ENCODE results near the gene GALNT2.

Gene GALNT2

GRCh38 chr1:230077011-230077410, 10.0 kb downstream of the GALNT2 start:
- Histone ChIP-seq H3K27me3 (ENCODE audit: insufficient read depth, low read length, poor library complexity) (no peaks in the 10 kb centered on the region), H3K9ac (ENCODE audit: low read depth, low read length) (peak overlapping the region; percentile 47; the same call in 1 of the 2 replicates), H3K4me1 (ENCODE audit: insufficient read depth, low read length) (peaks cover 95% of the 10 kb centered on the region), H2AFZ (ENCODE audit: low read depth, low read length) (no peak overlapping the region), H3K4me2 (ENCODE audit: insufficient read depth, low read length) (peak overlapping the region; percentile 84), H3K4me3 (ENCODE audit: low read depth in 1 of 2, low read length in 2 of 2) (0 out of 4 replicates have a peak overlapping the region, but pooled peaks of 1 of the 2 experiments have one; percentile 19), H3K79me2 (ENCODE audit: insufficient read depth, low read length) (peaks cover 100% of the 10 kb centered on the region), H3K36me3 (ENCODE audit: insufficient read depth, low read length) (peaks cover 80% of the 10 kb centered on the region), H4K20me1 (ENCODE audit: insufficient read depth, low read length) (peaks cover 92% of the 10 kb centered on the region), H3K27ac (ENCODE audit: low read length) (peak overlapping the region; percentile 92), H3K9me3 (ENCODE audit: insufficient read depth, low read length, severe bottlenecking) (no peaks in the 10 kb centered on the region)
- no peak for DNase-seq
- no peak for ATAC-seq (ENCODE audit: insufficient read depth, low read depth)
- TF ChIP-seq EZH2 (IDR thresholded peaks at IDR 0.05; ENCODE audit: borderline replicate concordance, low read depth, low read length, severe bottlenecking): no peak
- TF ChIP-seq, protein P1, sequence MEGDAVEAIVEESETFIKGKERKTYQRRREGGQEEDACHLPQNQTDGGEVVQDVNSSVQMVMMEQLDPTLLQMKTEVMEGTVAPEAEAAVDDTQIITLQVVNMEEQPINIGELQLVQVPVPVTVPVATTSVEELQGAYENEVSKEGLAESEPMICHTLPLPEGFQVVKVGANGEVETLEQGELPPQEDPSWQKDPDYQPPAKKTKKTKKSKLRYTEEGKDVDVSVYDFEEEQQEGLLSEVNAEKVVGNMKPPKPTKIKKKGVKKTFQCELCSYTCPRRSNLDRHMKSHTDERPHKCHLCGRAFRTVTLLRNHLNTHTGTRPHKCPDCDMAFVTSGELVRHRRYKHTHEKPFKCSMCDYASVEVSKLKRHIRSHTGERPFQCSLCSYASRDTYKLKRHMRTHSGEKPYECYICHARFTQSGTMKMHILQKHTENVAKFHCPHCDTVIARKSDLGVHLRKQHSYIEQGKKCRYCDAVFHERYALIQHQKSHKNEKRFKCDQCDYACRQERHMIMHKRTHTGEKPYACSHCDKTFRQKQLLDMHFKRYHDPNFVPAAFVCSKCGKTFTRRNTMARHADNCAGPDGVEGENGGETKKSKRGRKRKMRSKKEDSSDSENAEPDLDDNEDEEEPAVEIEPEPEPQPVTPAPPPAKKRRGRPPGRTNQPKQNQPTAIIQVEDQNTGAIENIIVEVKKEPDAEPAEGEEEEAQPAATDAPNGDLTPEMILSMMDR (IDR thresholded peaks at IDR 0.05; ENCODE audit: borderline replicate concordance, extremely low read depth, low read length, poor library complexity, severe bottlenecking): no peak

DNA sequence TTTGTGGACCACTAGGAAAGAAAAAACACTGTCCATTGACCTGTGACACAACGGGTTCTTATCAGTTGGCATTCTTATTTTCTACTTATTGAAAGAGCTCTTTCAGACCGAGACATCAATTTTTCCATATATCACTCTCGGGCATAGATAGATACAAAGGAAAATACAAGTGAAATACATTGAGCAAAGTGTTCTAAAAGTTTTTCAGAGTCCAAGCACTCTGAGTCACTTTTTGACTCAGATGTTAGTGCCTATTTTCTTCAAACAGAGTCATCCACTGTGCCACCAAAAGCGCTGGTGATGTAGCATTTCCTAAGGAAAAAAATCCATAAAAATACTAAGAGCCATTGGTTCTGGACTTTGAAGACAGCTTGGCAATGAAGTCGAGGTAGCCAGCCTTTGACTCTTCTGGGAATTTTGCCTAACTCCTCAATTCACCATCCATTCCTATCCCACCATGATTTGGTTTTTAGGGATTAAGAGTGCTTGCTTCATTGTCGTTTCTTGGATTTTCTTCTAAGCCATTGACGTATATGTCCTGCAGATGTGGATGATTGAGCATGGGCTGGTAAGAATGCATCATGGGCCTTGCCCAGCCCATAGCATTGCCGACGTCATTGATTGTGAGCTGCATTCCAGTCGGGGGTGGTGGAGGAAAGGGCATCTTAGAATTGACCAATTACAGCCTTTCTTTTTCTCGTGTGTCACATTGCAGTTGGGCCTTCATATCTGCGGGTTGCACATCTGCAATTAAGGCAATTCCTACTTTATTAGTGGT, 10.6 kb downstream of the GALNT2 start:
- peaks cover 83% of the 10 kb centered on the region for H3K36me3 ChIP-seq (ENCODE audit: insufficient read depth, low read length)
- DNase-seq: no peak
- peaks cover 100% of the 10 kb centered on the region for H3K79me2 ChIP-seq (ENCODE audit: insufficient read depth, low read length)
- no peak for TF ChIP-seq EZH2 (IDR thresholded peaks at IDR 0.05; ENCODE audit: borderline replicate concordance, low read depth, low read length, severe bottlenecking)
- TF ChIP-seq, protein P1 (IDR thresholded peaks at IDR 0.05; ENCODE audit: borderline replicate concordance, extremely low read depth, low read length, poor library complexity, severe bottlenecking): no peak
- no peak overlapping the region for H3K4me3 ChIP-seq (ENCODE audit: low read depth in 1 of 2, low read length in 2 of 2)
- H3K4me2 ChIP-seq (ENCODE audit: insufficient read depth, low read length): peak overlapping the region; percentile 84
- no peak overlapping the region for H2AFZ ChIP-seq (ENCODE audit: low read depth, low read length)
- H3K27me3 ChIP-seq (ENCODE audit: insufficient read depth, low read length, poor library complexity): no peaks in the 10 kb centered on the region
- H3K27ac ChIP-seq (ENCODE audit: low read length): peak overlapping the region; percentile 92
- H4K20me1 ChIP-seq (ENCODE audit: insufficient read depth, low read length): peaks cover 92% of the 10 kb centered on the region
- H3K9me3 ChIP-seq (ENCODE audit: insufficient read depth, low read length, severe bottlenecking): peaks cover 2% of the 10 kb centered on the region
- no peak for ATAC-seq (ENCODE audit: insufficient read depth, low read depth)
- no peak overlapping the region for H3K9ac ChIP-seq (ENCODE audit: low read depth, low read length)
- peaks cover 95% of the 10 kb centered on the region for H3K4me1 ChIP-seq (ENCODE audit: insufficient read depth, low read length)

- ATAC-seq (ENCODE audit: insufficient read depth, low read depth) (no peak), DNase-seq (no peak)
- peaks cover 93% of the 10 kb centered on the region for H4K20me1 ChIP-seq (ENCODE audit: insufficient read depth, low read length)
- peaks cover 4% of the 10 kb centered on the region for H3K9me3 ChIP-seq (ENCODE audit: insufficient read depth, low read length, severe bottlenecking)
- no peaks in the 10 kb centered on the region for H3K27me3 ChIP-seq (ENCODE audit: insufficient read depth, low read length, poor library complexity)
- no peak overlapping the region for H3K4me2 ChIP-seq (ENCODE audit: insufficient read depth, low read length)
- TF ChIP-seq EZH2 (IDR thresholded peaks at IDR 0.05; ENCODE audit: borderline replicate concordance, low read depth, low read length, severe bottlenecking): no peak
- TF ChIP-seq, protein P1 (IDR thresholded peaks at IDR 0.05; ENCODE audit: borderline replicate concordance, extremely low read depth, low read length, poor library complexity, severe bottlenecking): no peak
- no peak overlapping the region for H2AFZ ChIP-seq (ENCODE audit: low read depth, low read length)
- peak overlapping the region; percentile 48 for H3K27ac ChIP-seq (ENCODE audit: low read length)
- H3K36me3 ChIP-seq (ENCODE audit: insufficient read depth, low read length): peaks cover 76% of the 10 kb centered on the region
- peaks cover 95% of the 10 kb centered on the region for H3K4me1 ChIP-seq (ENCODE audit: insufficient read depth, low read length)
- H3K4me3 ChIP-seq (ENCODE audit: low read depth in 1 of 2, low read length in 2 of 2): no peak overlapping the region
- no peak overlapping the region for H3K9ac ChIP-seq (ENCODE audit: low read depth, low read length)
- H3K79me2 ChIP-seq (ENCODE audit: insufficient read depth, low read length): peaks cover 100% of the 10 kb centered on the region
These were observed 12.4 kb downstream of the GALNT2 start for GRCh38 chr1:230079199-230080024.

Measured in DND-41 (cell line).